Fibroblast of skin of scalp (primary cell): ENCODE data around the gene ANK3.

Source experiments
- DNase-seq: peaks from one replicate; pipeline ENCODE4 v3.0.0-alpha.2; 2013

Gene ANK3

DNA sequence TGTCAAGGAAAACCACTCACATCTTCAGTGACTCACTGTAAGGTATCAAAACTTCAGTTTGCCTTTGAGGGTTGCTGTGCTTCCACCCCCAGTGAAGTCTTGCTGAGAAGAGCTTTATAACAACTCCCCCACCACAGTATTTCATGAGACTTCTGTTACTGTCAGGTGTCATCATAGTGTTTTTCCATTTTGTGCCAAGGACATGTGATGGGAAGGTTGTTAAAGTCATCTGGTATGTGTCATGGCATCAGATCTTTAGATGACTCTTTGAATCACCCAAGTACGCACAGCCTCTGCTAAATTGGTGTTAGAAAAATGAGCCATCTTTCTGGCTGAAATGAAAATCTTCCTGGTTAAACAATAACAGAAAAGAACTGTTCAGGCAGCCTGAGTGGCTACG is 368.3 kb downstream of the ANK3 start:
- DNase-seq, result no peak

DNA sequence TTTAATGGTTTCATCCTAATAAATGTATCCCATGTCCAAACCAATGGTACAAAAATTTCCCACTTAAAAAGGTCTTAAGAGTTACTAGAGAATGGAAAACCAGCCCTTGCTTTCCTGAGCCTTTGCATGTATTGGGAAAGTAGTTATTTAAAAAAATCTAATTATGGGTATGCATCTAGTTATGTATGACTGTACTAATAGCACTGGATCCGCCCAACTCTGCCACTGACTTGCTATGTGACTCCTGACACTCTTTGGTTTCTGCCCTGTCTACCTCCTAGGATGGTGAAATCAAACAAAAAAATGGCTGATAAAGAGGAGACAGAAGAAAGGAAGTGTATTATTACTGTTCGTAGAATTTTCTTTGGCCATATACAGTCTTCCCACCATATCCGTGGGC is 372.9 kb downstream of the ANK3 start:
- DNase-seq, result no peak

DNA sequence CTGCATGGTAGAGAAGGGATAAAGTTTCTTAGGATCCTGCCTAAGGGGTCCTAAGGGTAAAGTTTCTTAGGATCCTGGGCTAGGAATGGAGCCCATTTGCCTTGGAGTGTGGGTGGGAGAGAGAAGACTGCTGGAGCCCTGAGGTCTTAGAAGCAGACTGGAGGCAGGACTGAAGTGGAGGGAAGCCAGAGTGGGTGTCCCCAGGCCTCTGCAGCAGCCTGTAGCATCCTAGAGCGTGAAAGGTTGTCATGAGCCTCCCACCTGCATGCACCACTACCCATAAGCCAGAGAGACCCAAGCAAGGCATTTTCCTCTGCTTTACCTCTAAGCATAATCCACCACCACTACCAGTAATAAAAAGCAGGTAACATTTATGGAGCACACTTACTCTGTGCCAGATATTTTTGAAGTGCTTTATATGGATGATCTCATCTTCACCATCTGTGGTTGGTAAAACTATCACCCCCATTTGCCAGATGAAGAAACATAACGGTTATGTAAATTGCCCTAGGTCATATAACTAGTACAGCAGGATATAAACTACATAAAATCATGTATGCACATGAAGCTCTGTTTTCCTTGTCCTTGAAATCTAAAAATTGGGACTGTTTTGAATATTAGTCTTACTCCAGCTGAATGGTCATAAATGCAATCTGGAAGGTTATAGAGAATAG is 379.8 kb downstream of the ANK3 start:
- DNase-seq, result no peak

DNA sequence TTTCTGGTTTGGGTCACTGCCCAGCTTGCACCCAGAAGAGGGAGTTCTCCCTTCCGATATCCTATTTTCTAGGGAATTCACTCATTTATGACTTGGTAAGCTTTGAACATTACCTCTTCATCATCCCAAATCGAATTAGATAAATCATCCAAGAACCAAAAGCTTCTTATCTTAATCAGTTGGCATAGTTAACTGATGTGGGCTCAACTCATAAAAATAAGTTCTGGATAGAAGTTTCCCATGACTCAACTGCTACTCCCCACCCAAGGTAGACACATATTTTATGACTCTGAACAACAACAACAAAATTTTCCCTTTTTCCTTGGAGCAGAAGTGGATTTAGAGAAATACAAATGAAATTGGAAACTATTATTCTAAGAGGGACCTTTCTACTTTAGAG is 380.4 kb downstream of the ANK3 start:
- no peak for DNase-seq

DNA sequence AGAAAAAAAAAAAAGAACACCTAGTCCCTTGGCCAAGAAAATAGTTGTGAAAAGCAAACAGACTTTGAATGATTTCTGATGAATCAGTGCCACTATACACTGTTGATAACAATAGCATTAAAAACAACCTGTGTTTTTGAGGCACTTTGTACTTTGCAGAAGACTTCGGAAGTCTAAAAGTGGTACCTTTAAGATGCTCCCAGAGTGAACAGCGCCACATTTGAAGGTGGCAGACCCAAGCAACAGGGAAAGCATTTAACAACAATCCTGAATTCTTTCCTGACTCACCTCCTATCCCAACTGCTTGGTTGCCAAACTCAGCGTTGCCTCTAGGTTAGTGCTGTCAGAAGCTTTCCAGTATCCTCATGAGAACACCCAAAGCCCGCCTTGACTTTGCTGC is 380.9 kb downstream of the ANK3 start:
- DNase-seq, result no peak

- DNase-seq, result no peak
Observed at GRCh38 chr10:60006062-60006461, 383.6 kb downstream of the ANK3 start.

DNA sequence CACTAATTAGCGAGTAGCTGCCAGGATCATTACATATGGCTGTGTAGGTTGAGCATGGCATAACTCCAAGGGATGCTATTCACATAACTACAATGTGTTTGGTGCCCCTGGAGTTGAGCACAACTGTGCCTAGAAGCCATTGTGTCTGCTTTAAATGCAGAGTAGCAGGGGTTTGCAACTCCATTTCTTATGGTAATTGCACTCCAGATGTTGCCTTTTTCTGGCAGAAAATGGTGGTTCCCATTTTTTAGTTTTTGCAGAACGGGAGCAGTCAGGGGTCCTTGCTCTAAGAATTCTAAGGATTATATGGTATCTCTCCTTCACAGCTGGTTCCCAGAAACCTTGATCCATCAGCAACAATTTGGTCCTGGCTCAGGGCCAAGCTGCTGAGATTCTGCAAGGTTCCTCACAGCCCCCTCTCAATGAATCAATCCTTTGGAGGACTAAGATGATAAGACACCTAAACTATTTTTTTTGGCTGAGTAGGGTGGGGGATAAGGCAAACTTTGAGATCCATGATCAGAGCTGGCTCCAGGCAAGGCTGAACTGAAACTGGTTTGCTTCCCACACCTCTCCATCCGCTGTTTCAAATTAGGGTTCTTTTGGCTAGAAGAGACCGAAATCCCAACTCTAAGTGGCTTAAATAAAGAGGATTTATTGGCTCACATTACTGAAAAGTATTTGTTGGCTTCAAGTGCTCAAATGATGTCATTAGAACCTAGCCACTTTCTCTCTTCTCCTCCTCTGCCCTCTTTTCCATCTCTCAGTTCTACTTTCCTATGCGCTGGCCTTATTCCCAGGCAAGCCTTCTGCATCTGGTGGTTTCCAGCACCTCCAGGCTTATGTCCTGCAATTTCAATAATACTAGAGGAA is 385.8 kb downstream of the ANK3 start:
- DNase-seq, result no peak

DNA sequence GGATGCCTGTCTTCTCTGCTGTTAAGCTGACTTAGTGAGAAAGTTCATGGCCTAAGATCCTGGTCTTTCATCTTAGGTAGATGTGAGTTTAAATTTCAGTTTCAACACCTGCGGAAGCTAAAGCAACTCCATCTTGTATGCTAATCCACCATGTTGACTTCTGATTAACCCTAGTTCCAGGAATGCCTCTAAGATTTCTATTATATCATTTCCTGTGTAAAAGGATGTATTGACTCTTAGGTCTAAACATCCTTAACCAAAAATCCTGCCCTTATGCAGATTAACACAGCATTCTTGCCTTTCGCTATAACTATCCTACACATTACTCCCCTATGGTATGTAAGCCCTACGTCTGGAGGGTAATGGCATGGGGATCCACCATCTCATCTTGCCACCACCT is 388.9 kb downstream of the ANK3 start:
- DNase-seq, result no peak

- DNase-seq, result no peak
Observed at GRCh38 chr10:59997827-59998525, 391.7 kb downstream of the ANK3 start.

GRCh38 chr10:59995862-59996261 is 393.8 kb downstream of the ANK3 start:
- no peak for DNase-seq

DNA sequence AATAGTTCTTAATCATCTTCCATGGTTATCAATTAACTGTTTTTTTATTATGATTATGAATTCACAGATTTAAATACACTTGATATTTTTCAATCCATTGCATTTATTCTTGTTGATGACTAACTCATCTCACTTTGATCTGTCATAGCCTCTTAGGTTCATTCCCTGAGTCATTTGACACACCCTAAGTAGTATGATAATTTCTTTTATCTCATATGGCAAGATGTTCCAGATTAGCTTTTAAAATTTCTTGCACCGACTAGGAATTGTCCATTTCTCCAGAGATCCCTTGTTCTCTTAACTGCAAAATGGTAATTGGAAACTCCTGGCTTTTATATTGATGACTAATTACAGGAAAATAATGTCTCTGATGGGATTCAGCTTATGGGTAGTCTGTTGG is 395.7 kb downstream of the ANK3 start:
- DNase-seq, result no peak

GRCh38 chr10:59991661-59992060 is 398.0 kb downstream of the ANK3 start:
- DNase-seq, result peak; percentile 6

- DNase-seq, result no peak
Observed at GRCh38 chr10:59991117-59991516, 398.6 kb downstream of the ANK3 start.

DNA sequence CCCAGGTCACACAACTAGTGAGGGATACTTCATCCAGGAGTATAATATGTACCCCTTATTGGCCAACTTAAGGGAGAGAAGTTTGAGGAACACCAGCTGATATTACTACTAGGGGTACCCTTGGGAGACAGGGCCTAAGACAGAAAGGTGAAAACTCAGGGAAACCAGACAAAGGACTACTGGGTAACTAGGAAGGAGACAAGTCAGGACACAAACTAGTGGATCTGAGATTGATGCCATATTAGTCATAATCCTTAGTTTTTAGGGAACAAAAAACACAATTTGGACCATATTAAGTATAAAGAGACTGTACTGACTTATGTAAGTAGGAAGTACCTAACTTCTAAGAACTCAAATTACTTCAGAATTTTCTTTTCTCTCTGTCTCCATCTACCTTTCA is 404.0 kb downstream of the ANK3 start:
- no peak for DNase-seq

- no peak for DNase-seq
Observed at GRCh38 chr10:59984415-59984814, 405.3 kb downstream of the ANK3 start.

- DNase-seq, result no peak
Observed at GRCh38 chr10:59980356-59980755, 409.3 kb downstream of the ANK3 start.

- no peak for DNase-seq
Observed at GRCh38 chr10:59977486-59977885, 412.2 kb downstream of the ANK3 start.

DNA sequence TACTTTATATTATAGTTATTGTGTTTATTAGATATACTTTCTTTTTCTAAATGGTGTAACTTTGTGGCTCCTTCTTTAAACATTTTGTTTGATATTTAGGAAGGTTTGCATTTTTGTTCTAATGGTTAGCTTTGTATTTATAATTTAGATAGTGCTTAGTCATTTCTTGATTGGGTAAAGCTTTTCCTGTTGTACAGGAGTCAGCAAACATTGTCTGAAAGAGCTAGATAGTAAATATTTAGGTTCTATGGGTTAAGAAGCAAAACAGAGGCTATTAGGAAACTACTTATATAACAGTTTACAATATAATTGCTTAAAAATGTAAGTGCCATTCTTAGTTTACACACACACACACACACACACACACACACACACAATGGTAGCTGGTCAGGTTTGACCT is 412.8 kb downstream of the ANK3 start:
- no peak for DNase-seq
